ENCODE measurements around the gene CD68.

CD68 gene

GRCh38 chr17:7574176-7574953 lies 5.1 kb upstream of the CD68 start:
- Histone ChIP-seq H3K9me3 (ENCODE audit: control insufficient read depth, low read length) (no peaks in the 10 kb centered on the region), H3K36me3 (ENCODE audit: control insufficient read depth, insufficient read depth, low read length, severe bottlenecking) (peaks cover 73% of the 10 kb centered on the region), H3K4me3 (ENCODE audit: low read length) (peak overlapping the region; percentile 91), H3K27me3 (replicated peaks; ENCODE audit: control insufficient read depth, insufficient read depth, low read length) (no peaks in the 10 kb centered on the region), H3K9ac (ENCODE audit: low read length) (peak overlapping the region; percentile 100), H3K4me1 (ENCODE audit: control insufficient read depth, insufficient read depth, low read length) (peaks cover 51% of the 10 kb centered on the region)
- no peak for DNase-seq (ENCODE audit: low read depth)

- DNase-seq (ENCODE audit: low read depth) = no peak
- Histone ChIP-seq H3K9me3 (ENCODE audit: control insufficient read depth, low read length) (no peaks in the 10 kb centered on the region), H3K27me3 (replicated peaks; ENCODE audit: control insufficient read depth, insufficient read depth, low read length) (no peaks in the 10 kb centered on the region), H3K9ac (ENCODE audit: low read length) (peak overlapping the region; percentile 100), H3K4me3 (ENCODE audit: low read length) (peak overlapping the region; percentile 91), H3K36me3 (ENCODE audit: control insufficient read depth, insufficient read depth, low read length, severe bottlenecking) (peaks cover 62% of the 10 kb centered on the region), H3K4me1 (ENCODE audit: control insufficient read depth, insufficient read depth, low read length) (peaks cover 62% of the 10 kb centered on the region)
Observed at GRCh38 chr17:7575481-7575883, 4.0 kb upstream of the CD68 start.

- Histone ChIP-seq H3K4me1 (ENCODE audit: control insufficient read depth, insufficient read depth, low read length) (peaks cover 67% of the 10 kb centered on the region), H3K9ac (ENCODE audit: low read length) (peak overlapping the region; percentile 100), H3K4me3 (ENCODE audit: low read length) (peak overlapping the region; percentile 91), H3K27me3 (replicated peaks; ENCODE audit: control insufficient read depth, insufficient read depth, low read length) (no peaks in the 10 kb centered on the region), H3K36me3 (ENCODE audit: control insufficient read depth, insufficient read depth, low read length, severe bottlenecking) (peaks cover 57% of the 10 kb centered on the region), H3K9me3 (ENCODE audit: control insufficient read depth, low read length) (no peaks in the 10 kb centered on the region)
- DNase-seq (ENCODE audit: low read depth) = no peak
Observed at GRCh38 chr17:7575959-7576358, 3.5 kb upstream of the CD68 start.

GRCh38 chr17:7576432-7576937 lies 3.0 kb upstream of the CD68 start:
- DNase-seq (ENCODE audit: low read depth) = no peak
- no peaks in the 10 kb centered on the region for H3K27me3 ChIP-seq (replicated peaks; ENCODE audit: control insufficient read depth, insufficient read depth, low read length)
- H3K4me3 ChIP-seq (ENCODE audit: low read length) = peak overlapping the region; percentile 91
- H3K4me1 ChIP-seq (ENCODE audit: control insufficient read depth, insufficient read depth, low read length) = peaks cover 67% of the 10 kb centered on the region
- peaks cover 52% of the 10 kb centered on the region for H3K36me3 ChIP-seq (ENCODE audit: control insufficient read depth, insufficient read depth, low read length, severe bottlenecking)
- H3K9ac ChIP-seq (ENCODE audit: low read length) = peak overlapping the region; percentile 100
- no peaks in the 10 kb centered on the region for H3K9me3 ChIP-seq (ENCODE audit: control insufficient read depth, low read length)

- H3K36me3 ChIP-seq (ENCODE audit: control insufficient read depth, insufficient read depth, low read length, severe bottlenecking) = peaks cover 51% of the 10 kb centered on the region
- no peak for DNase-seq (ENCODE audit: low read depth)
- peak overlapping the region; percentile 44 for H3K9ac ChIP-seq (ENCODE audit: low read length)
- H3K4me3 ChIP-seq (ENCODE audit: low read length) = no peak overlapping the region
- no peaks in the 10 kb centered on the region for H3K9me3 ChIP-seq (ENCODE audit: control insufficient read depth, low read length)
- peaks cover 69% of the 10 kb centered on the region for H3K4me1 ChIP-seq (ENCODE audit: control insufficient read depth, insufficient read depth, low read length)
- no peaks in the 10 kb centered on the region for H3K27me3 ChIP-seq (replicated peaks; ENCODE audit: control insufficient read depth, insufficient read depth, low read length)
Observed at GRCh38 chr17:7577327-7578199, 1.9 kb upstream of the CD68 start.

GRCh38 chr17:7579834-7580603 lies 581 bp downstream of the CD68 start:
- Histone ChIP-seq H3K4me3 (ENCODE audit: low read length) (peak overlapping the region; percentile 70), H3K27me3 (replicated peaks; ENCODE audit: control insufficient read depth, insufficient read depth, low read length) (no peaks in the 10 kb centered on the region), H3K9ac (ENCODE audit: low read length) (peak overlapping the region; percentile 86), H3K4me1 (ENCODE audit: control insufficient read depth, insufficient read depth, low read length) (peaks cover 75% of the 10 kb centered on the region), H3K36me3 (ENCODE audit: control insufficient read depth, insufficient read depth, low read length, severe bottlenecking) (peaks cover 41% of the 10 kb centered on the region), H3K9me3 (ENCODE audit: control insufficient read depth, low read length) (no peaks in the 10 kb centered on the region)
- no peak for DNase-seq (ENCODE audit: low read depth)

- peak overlapping the region; percentile 70 for H3K4me3 ChIP-seq (ENCODE audit: low read length)
- peaks cover 32% of the 10 kb centered on the region for H3K36me3 ChIP-seq (ENCODE audit: control insufficient read depth, insufficient read depth, low read length, severe bottlenecking)
- peak overlapping the region; percentile 86 for H3K9ac ChIP-seq (ENCODE audit: low read length)
- H3K9me3 ChIP-seq (ENCODE audit: control insufficient read depth, low read length) = no peaks in the 10 kb centered on the region
- DNase-seq (ENCODE audit: low read depth) = no peak
- H3K4me1 ChIP-seq (ENCODE audit: control insufficient read depth, insufficient read depth, low read length) = peaks cover 69% of the 10 kb centered on the region
- no peaks in the 10 kb centered on the region for H3K27me3 ChIP-seq (replicated peaks; ENCODE audit: control insufficient read depth, insufficient read depth, low read length)
Observed at GRCh38 chr17:7580604-7581575, 1.5 kb downstream of the CD68 start.

GRCh38 chr17:7582396-7583252 lies 3.2 kb downstream of the CD68 start:
- H3K4me3 ChIP-seq (ENCODE audit: low read length) = peak overlapping the region; percentile 98
- peaks cover 15% of the 10 kb centered on the region for H3K36me3 ChIP-seq (ENCODE audit: control insufficient read depth, insufficient read depth, low read length, severe bottlenecking)
- no peak for DNase-seq (ENCODE audit: low read depth)
- H3K9me3 ChIP-seq (ENCODE audit: control insufficient read depth, low read length) = no peaks in the 10 kb centered on the region
- H3K9ac ChIP-seq (ENCODE audit: low read length) = peak overlapping the region; percentile 96
- peaks cover 64% of the 10 kb centered on the region for H3K4me1 ChIP-seq (ENCODE audit: control insufficient read depth, insufficient read depth, low read length)
- H3K27me3 ChIP-seq (replicated peaks; ENCODE audit: control insufficient read depth, insufficient read depth, low read length) = no peaks in the 10 kb centered on the region

- DNase-seq (ENCODE audit: low read depth) = peak; percentile 98
Observed at GRCh38 chr17:7583253-7584109, 4.0 kb downstream of the CD68 start, which contains the start of gene MPDU1. Gene MPDU1, plus strand, starts transcription at chr17:7583852. Its CDS starts 11 bp downstream, at chr17:7583863.

More at GRCh38 chr17:7583253-7584109, 4.0 kb downstream of the CD68 start, which contains the start of gene MPDU1:
- H3K9ac ChIP-seq (ENCODE audit: low read length) = peak within 1 kb of the TSS; percentile 96
- no peaks in the 10 kb centered on the region for H3K27me3 ChIP-seq (replicated peaks; ENCODE audit: control insufficient read depth, insufficient read depth, low read length)
- H3K4me3 ChIP-seq (ENCODE audit: low read length) = peak within 1 kb of the TSS; percentile 98
- peaks cover 67% of the 10 kb centered on the region for H3K4me1 ChIP-seq (ENCODE audit: control insufficient read depth, insufficient read depth, low read length)
- H3K9me3 ChIP-seq (ENCODE audit: control insufficient read depth, low read length) = no peaks in the 10 kb centered on the region
- peaks cover 6% of the 10 kb centered on the region for H3K36me3 ChIP-seq (ENCODE audit: control insufficient read depth, insufficient read depth, low read length, severe bottlenecking)
